ENCODE measurements around the gene ZNF540. TPM values are rescaled to one million over a fixed set of nuclear protein-coding genes. Genes with fewer than 3 reads are reported as not detected.
A peak's percentile ranks its signal among the peaks of the same experiment; 100 is the strongest.
"Not testable (repeated sequence)": the region's sequence is repeated elsewhere in the genome, so short reads cannot be mapped to it uniquely, and the experiment has no call there.

The ZNF540 gene
- total RNA-seq, 2 donors from 2014 or later, result not detected

DNA sequence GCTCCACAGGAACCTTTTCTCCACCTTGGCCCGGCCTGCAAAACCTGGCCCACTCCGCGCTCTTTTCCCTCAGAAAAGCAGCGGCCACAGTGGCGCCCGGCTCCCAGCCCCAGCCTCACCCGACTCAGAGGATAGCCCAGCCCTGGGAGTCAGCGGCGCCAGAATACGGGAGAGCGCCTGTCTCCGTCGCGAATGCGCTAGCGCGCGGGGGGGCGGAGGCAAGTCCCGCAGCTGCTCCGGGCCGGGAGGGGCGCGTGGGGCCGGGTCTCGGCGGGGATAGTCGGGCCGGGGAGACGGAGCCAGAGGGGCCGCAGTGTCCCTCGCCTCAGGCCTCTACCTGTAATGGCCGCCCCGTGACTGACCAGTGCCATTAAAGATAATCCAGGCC lies 60.6 kb downstream of the ZNF540 start, which contains the start of gene ZFP30:
TSS of gene ZFP30 (minus strand) at position 165 of the 388 bp plus-strand sequence. CDS start 7,643 bp downstream, outside the sequence.
- 0% methylated on average over 10 to 34 of the region's 34 CpGs for WGBS, 2 experiments (ENCODE audit: insufficient coverage in 1 of 2, insufficient read length in 1 of 2)
- peaks cover 22% of the 10 kb centered on the region for H3K27me3 Mint-ChIP-seq (ENCODE audit: insufficient read depth)

DNA sequence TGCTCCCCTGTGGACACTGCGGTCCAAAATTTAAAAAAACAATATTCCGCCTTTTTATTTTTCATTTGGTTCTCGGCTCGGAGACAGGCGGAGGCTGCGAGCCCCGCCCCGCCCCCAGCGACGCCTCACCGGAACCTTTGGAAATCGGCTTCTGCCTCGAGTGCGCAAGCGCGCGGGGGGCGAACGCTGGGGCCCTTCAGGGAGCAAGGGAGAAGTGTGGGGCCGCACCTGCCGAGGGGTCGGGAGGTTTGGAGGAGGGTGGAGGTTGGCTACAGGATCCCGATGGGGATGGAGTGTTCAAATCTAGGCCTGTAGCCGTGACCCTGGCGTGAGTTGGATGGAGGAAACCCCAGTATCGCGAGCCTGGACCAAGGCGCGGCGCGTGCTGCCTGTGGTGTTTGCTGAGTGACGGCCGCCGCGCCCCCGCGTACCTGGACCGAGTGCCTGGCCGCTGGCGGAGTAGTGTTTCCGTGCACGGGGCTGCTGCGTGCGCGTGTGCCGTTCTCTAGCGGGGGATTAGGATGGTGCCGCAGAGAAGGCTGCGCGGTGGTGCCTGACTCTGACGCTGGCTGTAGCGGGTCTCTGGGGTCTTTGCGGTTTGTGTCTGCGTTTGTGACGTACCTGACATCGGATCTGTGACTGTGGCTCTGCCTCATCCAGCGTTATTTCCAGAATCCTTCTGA lies 61.2 kb downstream of the ZNF540 start:
- no peak for TF ChIP-seq CTCF (conservative IDR thresholded peaks at IDR 0.05)
- Histone ChIP-seq H3K9me3 (ENCODE audit: control insufficient read depth, low read length) (peaks cover 26% of the 10 kb centered on the region), H3K36me3 (ENCODE audit: control insufficient read depth, insufficient read depth, low read length) (peaks cover 14% of the 10 kb centered on the region), H3K27me3 (ENCODE audit: control insufficient read depth, insufficient read depth, low read length, poor library complexity, severe bottlenecking) (no peaks in the 10 kb centered on the region), H3K4me1 (ENCODE audit: control insufficient read depth, insufficient read depth, low read length) (no peaks in the 10 kb centered on the region), H3K4me3 (ENCODE audit: low read length) (peak overlapping the region; percentile 98), H3K9ac (ENCODE audit: extremely low read depth, low read length, poor library complexity, severe bottlenecking) (peak overlapping the region; percentile 72), H3K27ac (ENCODE audit: low read depth, low read length) (peak overlapping the region; percentile 86)
- H3K27ac Mint-ChIP-seq, result peak overlapping the region; percentile 95
- no peaks in the 10 kb centered on the region for H3K9me3 Mint-ChIP-seq
- DNase-seq, result peak; percentile 95
- H3K4me3 Mint-ChIP-seq, result peak overlapping the region; percentile 92
- peaks cover 22% of the 10 kb centered on the region for H3K27me3 Mint-ChIP-seq (ENCODE audit: insufficient read depth)
- H3K4me1 Mint-ChIP-seq, result peaks cover 12% of the 10 kb centered on the region
- peaks cover 2% of the 10 kb centered on the region for H3K36me3 Mint-ChIP-seq (ENCODE audit: low read depth)
- 0 to 1% methylated on average over 24 to 57 of the region's 57 CpGs for WGBS, 2 experiments (ENCODE audit: insufficient coverage in 1 of 2, insufficient read length in 1 of 2)

More for the DNA sequence above, 60.6 kb downstream of the ZNF540 start, which contains the start of gene ZFP30:
- H3K9ac ChIP-seq (ENCODE audit: extremely low read depth, low read length, poor library complexity, severe bottlenecking), result peak within 1 kb of the TSS; percentile 72
- peaks cover 26% of the 10 kb centered on the region for H3K9me3 ChIP-seq (ENCODE audit: control insufficient read depth, low read length)
- no peaks in the 10 kb centered on the region for H3K27me3 ChIP-seq (ENCODE audit: control insufficient read depth, insufficient read depth, low read length, poor library complexity, severe bottlenecking)
- peaks cover 2% of the 10 kb centered on the region for H3K36me3 Mint-ChIP-seq (ENCODE audit: low read depth)
- peaks cover 17% of the 10 kb centered on the region for H3K36me3 ChIP-seq (ENCODE audit: control insufficient read depth, insufficient read depth, low read length)
- H3K27ac ChIP-seq (ENCODE audit: low read depth, low read length), result peak within 1 kb of the TSS; percentile 86
- H3K4me3 ChIP-seq (ENCODE audit: low read length), result peak within 1 kb of the TSS; percentile 98
- no peaks in the 10 kb centered on the region for H3K4me1 ChIP-seq (ENCODE audit: control insufficient read depth, insufficient read depth, low read length)
- peaks cover 12% of the 10 kb centered on the region for H3K4me1 Mint-ChIP-seq
- no peak for TF ChIP-seq CTCF (conservative IDR thresholded peaks at IDR 0.05)
- peak; percentile 93 for DNase-seq
- peak within 1 kb of the TSS; percentile 95 for H3K27ac Mint-ChIP-seq
- no peaks in the 10 kb centered on the region for H3K9me3 Mint-ChIP-seq
- H3K4me3 Mint-ChIP-seq, result peak within 1 kb of the TSS; percentile 92

GRCh38 chr19:37657157-37657556 lies 62.5 kb downstream of the ZNF540 start:
- H3K4me3 ChIP-seq (ENCODE audit: low read length), result peak overlapping the region; percentile 98
- H3K36me3 Mint-ChIP-seq (ENCODE audit: low read depth); H3K4me3 Mint-ChIP-seq; H3K4me1 ChIP-seq (ENCODE audit: control insufficient read depth, insufficient read depth, low read length); DNase-seq; H3K27ac Mint-ChIP-seq; H3K27me3 ChIP-seq (ENCODE audit: control insufficient read depth, insufficient read depth, low read length, poor library complexity, severe bottlenecking); H3K27ac ChIP-seq (ENCODE audit: low read depth, low read length); H3K36me3 ChIP-seq (ENCODE audit: control insufficient read depth, insufficient read depth, low read length); H3K9me3 Mint-ChIP-seq; H3K9ac ChIP-seq (ENCODE audit: extremely low read depth, low read length, poor library complexity, severe bottlenecking): not testable (repeated sequence)
- H3K9me3 ChIP-seq (ENCODE audit: control insufficient read depth, low read length), result peaks cover 19% of the 10 kb centered on the region
- 91 to 96% methylated on average over 3 to 6 of the region's 8 CpGs for WGBS, 2 experiments (ENCODE audit: insufficient coverage in 1 of 2, insufficient read length in 1 of 2)
- H3K4me1 Mint-ChIP-seq, result peaks cover 12% of the 10 kb centered on the region
- H3K27me3 Mint-ChIP-seq (ENCODE audit: insufficient read depth), result peaks cover 22% of the 10 kb centered on the region

Other genes starting within 250 kb of the ZNF540 start
- 1 to 10 TPM; 4.6 to 5.3 TPM for gene ZNF527, start 223.8 kb upstream of the ZNF540 start, total RNA-seq
- 10 to 100 TPM; 11.3 to 13.7 TPM for gene ZNF569, start 127.4 kb upstream of the ZNF540 start, total RNA-seq
- gene ZNF570, start 125.5 kb upstream of the ZNF540 start, total RNA-seq, result 1 to 10 TPM; 5.5 to 7.9 TPM
- gene ZNF793, start 87.9 kb upstream of the ZNF540 start, total RNA-seq, result 10 to 100 TPM; 18.4 to 18.6 TPM
- gene ZNF571, start 84 bp upstream of the ZNF540 start, total RNA-seq, result 1 to 10 TPM; 3.9 to 5.6 TPM
- gene ZFP30, start 60.6 kb downstream of the ZNF540 start, total RNA-seq, result 10 to 100 TPM; 14.5 to 22.5 TPM
- gene ZNF607, start 124.9 kb downstream of the ZNF540 start, total RNA-seq, result 10 to 100 TPM; 21.6 to 24.0 TPM
- 10 to 100 TPM; 11.1 to 14.0 TPM for gene ZNF573, start 184.7 kb downstream of the ZNF540 start, total RNA-seq

All from endodermal cell (in vitro differentiated cells).